ENCODE results near the gene TNFRSF13B.

GRCh38 chr17:16909472-16910246, 62.3 kb downstream of the TNFRSF13B start:
- TF ChIP-seq, protein P1, sequence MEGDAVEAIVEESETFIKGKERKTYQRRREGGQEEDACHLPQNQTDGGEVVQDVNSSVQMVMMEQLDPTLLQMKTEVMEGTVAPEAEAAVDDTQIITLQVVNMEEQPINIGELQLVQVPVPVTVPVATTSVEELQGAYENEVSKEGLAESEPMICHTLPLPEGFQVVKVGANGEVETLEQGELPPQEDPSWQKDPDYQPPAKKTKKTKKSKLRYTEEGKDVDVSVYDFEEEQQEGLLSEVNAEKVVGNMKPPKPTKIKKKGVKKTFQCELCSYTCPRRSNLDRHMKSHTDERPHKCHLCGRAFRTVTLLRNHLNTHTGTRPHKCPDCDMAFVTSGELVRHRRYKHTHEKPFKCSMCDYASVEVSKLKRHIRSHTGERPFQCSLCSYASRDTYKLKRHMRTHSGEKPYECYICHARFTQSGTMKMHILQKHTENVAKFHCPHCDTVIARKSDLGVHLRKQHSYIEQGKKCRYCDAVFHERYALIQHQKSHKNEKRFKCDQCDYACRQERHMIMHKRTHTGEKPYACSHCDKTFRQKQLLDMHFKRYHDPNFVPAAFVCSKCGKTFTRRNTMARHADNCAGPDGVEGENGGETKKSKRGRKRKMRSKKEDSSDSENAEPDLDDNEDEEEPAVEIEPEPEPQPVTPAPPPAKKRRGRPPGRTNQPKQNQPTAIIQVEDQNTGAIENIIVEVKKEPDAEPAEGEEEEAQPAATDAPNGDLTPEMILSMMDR (IDR thresholded peaks at IDR 0.05): no peak
- no peak for TF ChIP-seq POLR2A (IDR thresholded peaks at IDR 0.05)
